HG03108 (cell line): ENCODE results near the gene C20orf204.
"Not testable (repeated sequence)": the region's sequence is repeated elsewhere in the genome, so short reads cannot be mapped to it uniquely, and the experiment has no call there.

Experiments
- ATAC-seq: cut with Tn5 transposase; IDR thresholded peaks from one replicate; pipeline ENCODE4 v1.9.1; 2021; ENCODE audit warnings: moderate library complexity; ENCODE audit not compliant: unreplicated experiment

C20orf204 gene

DNA sequence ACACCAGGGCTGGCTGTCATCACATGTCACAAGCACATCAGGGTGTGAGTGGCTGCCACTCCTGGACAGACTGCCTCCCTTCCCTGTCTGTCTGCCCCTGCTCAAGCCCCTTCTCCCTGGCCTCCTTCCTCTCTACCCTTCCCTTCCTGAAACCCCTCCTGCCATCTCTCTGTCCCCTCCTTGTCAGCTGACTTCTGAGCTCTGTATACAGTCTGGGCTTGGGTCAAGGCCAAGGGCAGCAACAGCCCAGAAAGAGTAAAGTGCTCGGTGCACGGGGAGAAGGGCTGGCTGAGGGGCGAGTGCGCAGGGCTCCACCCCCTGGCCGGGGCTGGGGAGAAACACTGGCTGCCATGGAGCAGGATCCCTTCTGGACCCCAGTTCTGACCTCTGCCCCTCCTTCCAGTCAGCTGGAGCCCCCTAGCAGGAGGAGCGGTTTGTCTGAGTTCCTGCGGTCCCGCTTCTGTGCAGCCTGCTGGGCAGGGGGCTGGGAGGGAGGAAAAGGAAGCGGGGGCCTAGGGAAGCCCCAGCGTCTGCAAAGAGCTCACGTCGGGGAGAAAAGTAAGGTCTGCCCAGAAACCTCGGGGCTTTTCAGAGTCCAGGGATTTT is 46.2 kb downstream of the C20orf204 start:
- no peak for ATAC-seq

- ATAC-seq = no peak
These were observed 46.9 kb downstream of the C20orf204 start for GRCh38 chr20:64082820-64083377.

- ATAC-seq = no peak
These were observed 47.4 kb downstream of the C20orf204 start for GRCh38 chr20:64083378-64083803.

DNA sequence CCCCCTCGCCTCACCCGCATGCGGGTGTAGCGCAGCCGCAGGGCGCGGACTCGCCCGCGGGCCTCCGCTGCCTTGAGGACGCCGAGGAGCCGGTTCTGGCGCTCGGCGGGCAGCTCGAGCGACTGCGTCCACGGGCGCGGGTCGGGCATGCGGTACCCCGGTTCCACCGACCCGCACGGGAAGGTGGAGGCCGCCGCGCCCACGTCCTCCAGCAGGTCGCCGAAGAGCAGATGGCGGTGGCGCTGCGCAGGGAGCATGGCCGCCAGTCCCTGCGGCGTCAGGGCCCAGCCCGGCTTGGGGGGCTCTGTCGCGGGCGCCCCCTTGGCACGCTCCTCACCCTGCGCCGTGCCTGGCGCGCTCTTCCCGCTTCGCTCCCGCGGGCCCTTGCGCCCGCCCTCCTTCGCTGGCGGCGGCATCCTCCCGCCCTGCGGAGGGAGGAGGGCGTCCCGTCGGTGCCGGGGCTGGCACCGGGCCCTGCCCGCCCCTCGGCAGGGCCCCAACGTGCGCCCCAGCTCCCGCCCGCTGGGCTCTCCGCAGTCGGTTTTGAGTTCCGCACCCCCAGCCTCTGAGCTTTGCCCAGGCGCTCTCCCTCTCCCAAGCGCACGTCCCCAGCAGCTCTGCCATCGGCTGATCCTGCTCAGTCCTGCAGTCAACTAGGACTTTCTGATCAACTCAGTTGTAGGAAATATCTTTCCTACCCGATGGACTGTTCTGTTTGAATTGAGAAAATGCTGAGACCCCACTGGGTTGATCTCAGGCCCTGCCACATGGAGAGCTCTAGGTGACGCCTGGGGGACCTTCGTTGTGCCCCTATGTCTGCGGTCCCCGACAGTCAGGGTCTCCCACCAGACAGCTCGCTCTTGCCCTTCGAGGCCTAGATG is 48.1 kb downstream of the C20orf204 start, which contains the start of gene LKAAEAR1:
Gene LKAAEAR1, minus strand, starts transcription at position 595 of the 881 bp plus-strand sequence. Its CDS starts 179 bp downstream, at position 416.
- ATAC-seq = no peak

DNA sequence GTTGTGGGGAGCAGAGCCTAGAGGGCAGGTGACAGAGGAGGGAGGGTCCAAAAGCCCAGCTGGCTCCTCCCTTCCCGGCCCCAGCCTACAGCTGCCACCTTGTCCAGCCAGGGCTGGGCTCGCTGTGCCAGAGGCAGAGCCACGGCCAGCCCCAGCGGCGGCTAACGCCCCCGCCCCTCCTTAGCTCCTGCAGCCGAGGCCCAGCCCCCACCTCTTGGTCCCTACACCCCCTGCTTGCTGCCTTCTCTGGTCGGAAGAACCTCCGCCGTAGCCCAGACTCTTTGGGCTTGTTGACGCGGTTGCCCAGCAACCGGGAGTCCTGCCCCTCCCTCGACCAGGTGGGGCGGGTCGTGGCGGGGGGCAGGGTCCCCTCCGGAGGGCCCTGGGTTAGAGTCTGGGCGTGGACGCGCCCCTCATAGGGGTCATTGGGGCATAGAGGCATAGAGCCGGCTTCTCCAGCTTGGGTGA is 48.7 kb downstream of the C20orf204 start:
- ATAC-seq = no peak

GRCh38 chr20:64086801-64087200 is 50.8 kb downstream of the C20orf204 start:
- ATAC-seq = no peak

DNA sequence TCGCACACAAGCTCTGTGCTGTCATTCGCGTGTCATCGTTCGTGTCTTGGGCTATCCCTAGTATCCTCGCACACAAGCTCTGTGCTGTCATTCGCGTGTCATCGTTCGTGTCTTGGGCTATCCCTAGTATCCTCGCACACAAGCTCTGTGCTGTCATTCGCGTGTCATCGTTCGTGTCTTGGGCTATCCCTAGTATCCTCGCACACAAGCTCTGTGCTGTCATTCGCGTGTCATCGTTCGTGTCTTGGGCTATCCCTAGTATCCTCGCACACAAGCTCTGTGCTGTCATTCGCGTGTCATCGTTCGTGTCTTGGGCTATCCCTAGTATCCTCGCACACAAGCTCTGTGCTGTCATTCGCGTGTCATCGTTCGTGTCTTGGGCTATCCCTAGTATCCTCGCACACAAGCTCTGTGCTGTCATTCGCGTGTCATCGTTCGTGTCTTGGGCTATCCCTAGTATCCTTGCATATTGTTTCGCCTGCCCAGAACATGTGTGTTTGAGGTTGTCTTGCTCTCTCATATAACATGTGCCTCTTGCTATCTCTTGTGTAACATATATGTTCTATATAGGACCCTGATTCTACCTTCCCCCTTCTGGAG is 51.3 kb downstream of the C20orf204 start:
- ATAC-seq = not testable (repeated sequence)

GRCh38 chr20:64088586-64088985 is 52.6 kb downstream of the C20orf204 start:
- not testable (repeated sequence) for ATAC-seq
